HFF-Myc (cell line): ENCODE data around the gene DPP3.

Source experiments
- DNase-seq: peaks from one replicate; pipeline ENCODE4 v3.0.0-alpha.2; 2011; ENCODE audit warnings: low read depth; ENCODE audit errors: extremely low read depth
- H3K4me3 ChIP-seq: replicated peaks from 2 replicates; pipeline ENCODE4 v1.5.1; 2011; ENCODE audit warnings: low read depth, mild to moderate bottlenecking, control low read depth, low read length
- TF ChIP-seq, protein P1 (sequence below): IDR thresholded peaks from 2 replicates; pipeline ENCODE4 v1.5.1; 2012; ENCODE audit warnings: mild to moderate bottlenecking, low read depth, low read length, control low read depth; ENCODE audit errors: missing control alignments

Gene DPP3

DNA sequence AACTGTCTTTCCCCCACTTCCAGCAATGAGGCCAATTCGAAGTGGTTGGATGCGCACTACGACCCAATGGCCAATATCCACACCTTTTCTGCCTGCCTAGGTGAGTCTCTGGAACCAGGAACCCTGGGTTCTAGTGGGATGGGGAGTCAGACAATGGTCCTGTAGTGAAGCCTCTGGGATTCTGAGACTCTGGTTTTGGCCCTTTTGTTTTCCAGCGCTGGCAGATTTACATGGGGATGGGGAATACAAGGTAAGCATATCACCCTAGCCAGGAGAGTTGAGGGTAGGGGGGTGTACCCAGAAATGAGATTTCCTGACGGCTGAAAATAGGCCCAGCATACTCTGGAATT, 30.7 kb downstream of the DPP3 start:
- DNase-seq, result no peak
- TF ChIP-seq, protein P1, sequence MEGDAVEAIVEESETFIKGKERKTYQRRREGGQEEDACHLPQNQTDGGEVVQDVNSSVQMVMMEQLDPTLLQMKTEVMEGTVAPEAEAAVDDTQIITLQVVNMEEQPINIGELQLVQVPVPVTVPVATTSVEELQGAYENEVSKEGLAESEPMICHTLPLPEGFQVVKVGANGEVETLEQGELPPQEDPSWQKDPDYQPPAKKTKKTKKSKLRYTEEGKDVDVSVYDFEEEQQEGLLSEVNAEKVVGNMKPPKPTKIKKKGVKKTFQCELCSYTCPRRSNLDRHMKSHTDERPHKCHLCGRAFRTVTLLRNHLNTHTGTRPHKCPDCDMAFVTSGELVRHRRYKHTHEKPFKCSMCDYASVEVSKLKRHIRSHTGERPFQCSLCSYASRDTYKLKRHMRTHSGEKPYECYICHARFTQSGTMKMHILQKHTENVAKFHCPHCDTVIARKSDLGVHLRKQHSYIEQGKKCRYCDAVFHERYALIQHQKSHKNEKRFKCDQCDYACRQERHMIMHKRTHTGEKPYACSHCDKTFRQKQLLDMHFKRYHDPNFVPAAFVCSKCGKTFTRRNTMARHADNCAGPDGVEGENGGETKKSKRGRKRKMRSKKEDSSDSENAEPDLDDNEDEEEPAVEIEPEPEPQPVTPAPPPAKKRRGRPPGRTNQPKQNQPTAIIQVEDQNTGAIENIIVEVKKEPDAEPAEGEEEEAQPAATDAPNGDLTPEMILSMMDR, result no peak
- H3K4me3 ChIP-seq, result peak overlapping the region; percentile 81

DNA sequence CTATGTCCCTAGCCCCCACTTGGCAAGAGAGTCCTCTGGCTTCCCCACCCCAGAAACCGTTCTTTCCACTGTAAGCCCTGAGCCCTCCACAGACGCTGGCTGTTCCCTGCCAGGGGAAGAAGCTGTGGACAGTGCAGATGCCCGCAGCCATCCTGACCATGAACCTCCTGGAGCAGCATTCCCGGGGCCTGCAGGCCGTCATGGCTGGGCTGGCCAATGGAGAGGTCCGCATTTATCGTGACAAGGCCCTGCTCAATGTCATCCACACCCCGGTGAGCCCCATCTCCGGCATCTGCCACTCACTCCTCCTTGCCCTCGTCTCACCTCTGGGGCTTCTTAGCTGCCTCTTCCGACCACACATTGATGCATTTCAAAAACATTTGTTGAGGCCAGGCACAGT, 43.4 kb downstream of the DPP3 start:
- no peak for DNase-seq
- TF ChIP-seq, protein P1, result no peak
- H3K4me3 ChIP-seq, result no peak overlapping the region

DNA sequence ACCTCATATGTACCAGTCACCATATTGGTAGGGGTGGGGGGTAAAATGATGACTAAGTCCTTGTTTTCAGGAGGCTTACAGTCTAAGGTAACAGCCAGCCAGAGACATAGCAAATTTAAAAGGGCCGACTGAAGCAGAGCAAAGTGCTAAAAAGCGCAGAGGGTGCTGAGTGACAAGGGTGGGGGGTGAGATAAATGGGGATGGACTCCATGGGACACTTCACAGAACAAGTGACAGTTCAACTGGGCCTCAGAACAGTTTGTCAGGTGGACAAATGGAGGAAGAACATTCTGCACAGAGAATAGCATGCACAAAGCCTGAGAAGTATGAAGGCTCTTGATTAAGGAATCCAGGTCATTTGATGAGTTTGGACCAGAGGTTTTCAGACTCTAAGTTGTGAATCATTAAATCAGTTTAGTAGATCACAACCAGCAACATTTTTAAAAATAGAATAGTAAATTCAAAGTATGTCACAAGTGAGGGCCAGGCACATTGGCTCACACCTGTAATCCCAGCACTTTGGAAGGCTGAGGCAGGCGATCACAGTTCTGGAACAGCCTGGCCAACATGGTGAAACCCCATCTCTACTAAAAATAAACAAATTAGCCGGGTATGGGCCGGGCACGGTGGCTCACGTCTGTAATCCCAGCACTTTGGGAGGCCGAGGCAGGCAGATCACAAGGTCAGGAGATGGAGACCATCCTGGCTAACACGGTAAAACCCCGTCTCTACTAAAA, 44.2 kb downstream of the DPP3 start:
- TF ChIP-seq, protein P1, result no peak

DNA sequence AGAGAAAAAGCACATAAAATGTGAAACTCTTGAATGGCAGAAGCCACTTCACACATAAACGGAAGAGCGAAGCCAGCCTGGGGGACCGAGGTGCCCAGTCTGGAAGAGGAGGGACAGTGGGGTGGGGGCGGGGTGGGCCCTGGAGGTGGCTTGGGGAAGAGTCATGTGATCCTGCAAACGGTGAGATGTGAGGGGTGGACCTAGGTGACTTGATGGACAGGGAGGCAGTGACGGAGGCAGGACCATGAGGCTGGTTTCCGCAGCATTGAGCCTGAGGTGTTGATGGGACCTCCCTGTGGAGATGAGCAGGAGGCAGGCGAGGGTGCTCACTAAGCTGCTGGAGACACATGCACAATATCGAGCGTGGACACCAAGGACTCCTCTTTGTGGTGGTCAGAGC, 48.8 kb downstream of the DPP3 start:
- H3K4me3 ChIP-seq, result no peak overlapping the region
- no peak for DNase-seq
- TF ChIP-seq, protein P1, result no peak

More for the DNA sequence above, 44.2 kb downstream of the DPP3 start:
- no peak for DNase-seq
- no peak overlapping the region for H3K4me3 ChIP-seq

DNA sequence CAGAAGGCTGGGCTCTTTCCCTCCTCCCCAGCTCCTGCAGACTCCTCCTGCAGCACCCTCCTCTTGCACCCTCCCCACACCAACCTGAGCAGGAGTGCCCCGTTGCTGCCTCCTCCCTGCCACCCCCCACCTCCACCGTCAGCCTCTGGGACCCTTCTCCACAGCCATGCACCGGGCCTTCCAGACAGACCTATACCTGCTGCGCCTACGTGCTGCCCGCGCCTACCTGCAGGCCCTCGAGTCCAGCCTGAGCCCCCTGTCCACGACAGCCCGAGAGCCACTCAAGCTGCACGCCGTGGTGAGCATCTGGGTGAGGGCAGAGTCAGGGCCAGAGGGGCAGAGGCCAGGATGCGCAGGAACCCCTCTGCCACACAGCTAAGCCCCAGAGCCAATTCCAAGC, 49.4 kb downstream of the DPP3 start:
- TF ChIP-seq, protein P1, result no peak
- H3K4me3 ChIP-seq, result no peak overlapping the region
- DNase-seq, result no peak

DNA sequence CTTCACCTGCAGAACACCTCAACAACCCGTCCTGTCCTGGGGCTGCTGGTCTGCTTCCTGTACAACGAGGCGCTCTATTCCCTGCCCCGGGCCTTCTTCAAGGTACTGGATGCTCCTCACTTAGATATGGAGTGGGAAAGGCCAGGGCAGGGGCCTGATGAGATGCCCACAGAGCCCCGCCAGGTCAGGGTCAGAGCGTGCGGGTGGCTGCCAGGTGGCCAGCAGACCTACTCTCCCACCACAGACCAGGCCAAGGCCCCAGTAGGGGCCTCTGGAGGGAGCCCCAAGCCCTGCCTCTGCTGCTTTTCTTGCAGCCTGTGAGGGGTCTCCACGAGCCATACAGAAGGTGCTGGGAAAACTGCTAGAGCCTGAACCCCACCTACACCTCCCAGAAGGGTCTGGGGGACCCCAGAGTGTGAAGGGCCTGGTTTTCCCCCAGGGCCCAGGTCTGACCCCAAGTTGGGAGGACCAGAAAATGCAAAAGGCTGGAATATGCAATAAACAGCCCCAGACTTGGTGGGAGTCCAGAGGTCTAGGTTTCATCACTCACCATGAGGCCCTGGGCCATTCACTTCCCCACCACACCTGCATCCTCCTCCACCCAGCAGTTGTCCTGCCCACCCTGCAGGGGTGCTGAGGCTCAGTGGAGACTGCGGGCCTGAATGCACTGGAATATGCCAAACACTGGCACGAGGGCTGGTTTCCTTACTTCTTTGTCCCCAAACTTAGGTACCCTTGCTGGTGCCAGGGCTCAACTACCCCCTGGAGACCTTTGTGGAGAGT, 50.9 kb downstream of the DPP3 start:
- TF ChIP-seq, protein P1, result no peak
- H3K4me3 ChIP-seq, result no peak overlapping the region
- DNase-seq, result no peak

DNA sequence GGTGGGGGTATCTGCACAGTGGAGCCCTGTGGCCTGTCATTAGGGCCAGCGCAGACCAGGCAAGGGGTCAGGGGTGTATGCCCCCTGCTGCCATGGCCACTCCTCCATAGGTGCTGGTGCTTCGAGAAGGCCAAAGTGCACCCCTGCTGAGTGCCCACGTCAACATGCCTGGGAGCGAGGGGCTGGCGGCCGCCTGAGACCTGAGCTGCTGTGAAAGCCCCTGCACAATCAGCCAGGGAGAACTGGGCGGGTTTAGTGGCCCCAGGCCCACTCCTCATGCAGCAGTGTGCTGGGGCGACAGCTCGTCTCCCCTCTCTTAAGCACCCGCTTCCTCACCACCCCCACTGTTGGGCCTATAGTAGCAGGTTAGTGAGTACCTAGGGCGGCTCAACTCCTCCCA, 51.6 kb downstream of the DPP3 start:
- TF ChIP-seq, protein P1, result no peak
- no peak overlapping the region for H3K4me3 ChIP-seq
- no peak for DNase-seq
